Mesenchymal stem cell (in vitro differentiated cells and primary cell): ENCODE measurements around the gene PDXDC1.
"Not testable (repeated sequence)": the region's sequence is repeated elsewhere in the genome, so short reads cannot be mapped to it uniquely, and the experiment has no call there.

Experiments
- DNase-seq: peaks from one replicate; pipeline ENCODE4 v3.0.0-alpha.2; 2013
- H2AFZ ChIP-seq: one replicate; pipeline ENCODE4 v1.6.1; 2013; ENCODE audit warnings: low read depth, mild to moderate bottlenecking, control low read depth, inconsistent platforms, low read length, moderate library complexity
- H2AK5ac ChIP-seq: 2 replicates; pipeline ENCODE4 v1.6.1; 2013; ENCODE audit warnings: low read length, moderate library complexity, mild to moderate bottlenecking, inconsistent platforms; ENCODE audit not compliant: severe bottlenecking
- H2BK120ac ChIP-seq: one replicate; pipeline ENCODE4 v1.6.1; 2013; ENCODE audit warnings: low read depth, mild to moderate bottlenecking, inconsistent platforms, low read length, moderate library complexity
- H2BK12ac ChIP-seq, 2 experiments: one replicate each; pipeline ENCODE4 v1.6.1; 2013; ENCODE audit warnings: inconsistent platforms in 2 of 2, low read length in 2 of 2, mild to moderate bottlenecking in 2 of 2, moderate library complexity in 2 of 2, control low read depth in 1 of 2
- H2BK15ac ChIP-seq: one replicate; pipeline ENCODE4 v1.6.1; 2013; ENCODE audit warnings: mild to moderate bottlenecking, low read depth, inconsistent platforms; ENCODE audit not compliant: poor library complexity, severe bottlenecking
- H2BK5ac ChIP-seq: 2 replicates; pipeline ENCODE4 v1.6.1; 2013; ENCODE audit warnings: low read depth, mild to moderate bottlenecking, low read length, control low read depth, inconsistent platforms; ENCODE audit not compliant: poor library complexity, severe bottlenecking
- H3K14ac ChIP-seq, 2 experiments: one replicate each; pipeline ENCODE4 v1.6.1; 2013; ENCODE audit warnings: inconsistent platforms in 2 of 2, low read length in 2 of 2, control low read depth in 1 of 2, mild to moderate bottlenecking in 1 of 2, moderate library complexity in 1 of 2
- H3K18ac ChIP-seq, 2 experiments: one replicate each; pipeline ENCODE4 v1.6.1; 2013; ENCODE audit warnings: inconsistent platforms in 2 of 2, low read length in 2 of 2, control low read depth in 1 of 2, low read depth in 1 of 2, mild to moderate bottlenecking in 1 of 2
- H3K23ac ChIP-seq, 2 experiments: one replicate each; pipeline ENCODE4 v1.6.1; 2013; ENCODE audit warnings: inconsistent platforms in 2 of 2, low read length in 2 of 2, mild to moderate bottlenecking in 2 of 2, moderate library complexity in 2 of 2, control low read depth in 1 of 2
- H3K27ac ChIP-seq: 2 replicates; pipeline ENCODE4 v1.5.1; 2013; ENCODE audit warnings: mild to moderate bottlenecking, moderate library complexity, low read length, control low read depth, inconsistent platforms; ENCODE audit not compliant: poor library complexity, severe bottlenecking
- H3K27me3 ChIP-seq, 2 experiments: 2 replicates each; pipeline versions ENCODE4 v1.6.1 to v1.7.0; 2013; ENCODE audit warnings: low read length in 2 of 2, mild to moderate bottlenecking in 2 of 2, moderate library complexity in 2 of 2, control low read depth in 1 of 2, inconsistent platforms in 1 of 2; ENCODE audit not compliant: control insufficient read depth in 1 of 2, insufficient read depth in 1 of 2
- H3K36me3 ChIP-seq, 2 experiments: 2 replicates each; pipeline versions ENCODE4 v1.6.1 to v1.7.0; 2013; ENCODE audit warnings: low read length in 2 of 2, control low read depth in 1 of 2, inconsistent platforms in 1 of 2, low read depth in 1 of 2, mild to moderate bottlenecking in 1 of 2; ENCODE audit not compliant: insufficient read depth in 2 of 2, control insufficient read depth in 1 of 2
- H3K4ac ChIP-seq, 2 experiments: one replicate each; pipeline ENCODE4 v1.6.1; 2013; ENCODE audit warnings: inconsistent platforms in 2 of 2, low read length in 2 of 2, mild to moderate bottlenecking in 2 of 2, moderate library complexity in 2 of 2, control low read depth in 1 of 2, low read depth in 1 of 2
- H3K4me1 ChIP-seq: 2 replicates; pipeline ENCODE4 v1.6.1; 2013; ENCODE audit warnings: low read depth, low read length, control low read depth; ENCODE audit not compliant: control insufficient read depth, insufficient read depth
- H3K4me2 ChIP-seq: 2 replicates; pipeline ENCODE4 v1.6.1; 2013; ENCODE audit warnings: low read length, mild to moderate bottlenecking, inconsistent platforms; ENCODE audit not compliant: poor library complexity, severe bottlenecking
- H3K4me3 ChIP-seq, 2 experiments: 2 replicates each; pipeline versions ENCODE4 v1.5.1 to v1.7.0; 2013; ENCODE audit warnings: low read length in 2 of 2, mild to moderate bottlenecking in 2 of 2, control low read depth in 1 of 2, low read depth in 1 of 2; ENCODE audit not compliant: insufficient read depth in 1 of 2
- H3K79me1 ChIP-seq: replicated peaks from 2 replicates; pipeline ENCODE4 v1.6.1; 2013; ENCODE audit warnings: mild to moderate bottlenecking, control low read depth, low read length, inconsistent platforms; ENCODE audit not compliant: poor library complexity, severe bottlenecking
- H3K9ac ChIP-seq: 2 replicates; pipeline ENCODE4 v1.7.0; 2013; ENCODE audit warnings: mild to moderate bottlenecking, low read length, moderate library complexity
- H3K9me3 ChIP-seq: 2 replicates; pipeline ENCODE4 v1.7.0; 2013; ENCODE audit warnings: mild to moderate bottlenecking, low read length; ENCODE audit not compliant: control insufficient read depth
- H4K8ac ChIP-seq: one replicate; pipeline ENCODE4 v1.6.1; 2013; ENCODE audit warnings: inconsistent platforms, mild to moderate bottlenecking, low read length, moderate library complexity
- H4K91ac ChIP-seq: one replicate; pipeline ENCODE4 v1.6.1; 2013; ENCODE audit warnings: mild to moderate bottlenecking, low read length, inconsistent platforms
- WGBS: methylation state at CpG from one replicate; pipeline ENCODE4 v1.1.7; 2013; ENCODE audit warnings: mixed read lengths; 5-methylcytosine and 5-hydroxymethylcytosine counted together

Gene PDXDC1

GRCh38 chr16:15130256-15130932 lies 155.6 kb downstream of the PDXDC1 start:
- not testable (repeated sequence) for H2BK12ac ChIP-seq, H3K9ac ChIP-seq, H2AFZ ChIP-seq, H3K18ac ChIP-seq, H3K27me3 ChIP-seq, DNase-seq, H3K14ac ChIP-seq, H3K79me1 ChIP-seq, H2BK5ac ChIP-seq, H3K4me1 ChIP-seq, H3K4ac ChIP-seq, H2BK15ac ChIP-seq, H4K8ac ChIP-seq, H3K4me3 ChIP-seq, H3K9me3 ChIP-seq, H4K91ac ChIP-seq, H2AK5ac ChIP-seq, H3K27ac ChIP-seq, H3K4me2 ChIP-seq, H3K23ac ChIP-seq, H2BK120ac ChIP-seq
- peaks cover 0 to 37% of the 10 kb centered on the region in 2 experiments for H3K36me3 ChIP-seq
- WGBS: 95% methylated on average over 19 of the region's 37 CpGs

- not testable (repeated sequence) for H3K14ac ChIP-seq, H4K91ac ChIP-seq, H3K9me3 ChIP-seq, DNase-seq, H3K18ac ChIP-seq, H2BK5ac ChIP-seq, H4K8ac ChIP-seq, H3K9ac ChIP-seq, H3K27ac ChIP-seq, H2BK12ac ChIP-seq, H3K4me2 ChIP-seq, H3K27me3 ChIP-seq, H3K4me1 ChIP-seq, H3K79me1 ChIP-seq, H3K23ac ChIP-seq, H3K4me3 ChIP-seq, H2BK120ac ChIP-seq, H2AFZ ChIP-seq, H2BK15ac ChIP-seq, H2AK5ac ChIP-seq, H3K4ac ChIP-seq
- peaks cover 0 to 39% of the 10 kb centered on the region in 2 experiments for H3K36me3 ChIP-seq
- 96% methylated on average over 17 of the region's 51 CpGs for WGBS
Measured at GRCh38 chr16:15130943-15131700, 156.3 kb downstream of the PDXDC1 start.

GRCh38 chr16:15132719-15133428 lies 158.0 kb downstream of the PDXDC1 start:
- not testable (repeated sequence) for H3K27me3 ChIP-seq, H3K4me2 ChIP-seq, H2BK12ac ChIP-seq, H3K23ac ChIP-seq, H3K18ac ChIP-seq, H3K27ac ChIP-seq, H2BK120ac ChIP-seq, H3K9ac ChIP-seq, H2AFZ ChIP-seq, H2AK5ac ChIP-seq, H3K79me1 ChIP-seq, H3K9me3 ChIP-seq, H3K4me1 ChIP-seq, H4K8ac ChIP-seq, H4K91ac ChIP-seq, DNase-seq, H3K4ac ChIP-seq, H3K14ac ChIP-seq, H2BK5ac ChIP-seq, H3K4me3 ChIP-seq, H2BK15ac ChIP-seq
- H3K36me3 ChIP-seq: peaks cover 0 to 34% of the 10 kb centered on the region in 2 experiments
- 98% methylated on average over 11 of the region's 41 CpGs for WGBS

GRCh38 chr16:15133554-15133953 lies 158.7 kb downstream of the PDXDC1 start:
- 80% methylated on average over 1 of the region's 31 CpGs for WGBS
- H2AK5ac ChIP-seq, DNase-seq: not testable (repeated sequence)

More at GRCh38 chr16:15133554-15133953, 158.7 kb downstream of the PDXDC1 start:
- H4K91ac ChIP-seq, H2BK15ac ChIP-seq, H3K79me1 ChIP-seq, H2BK120ac ChIP-seq, H2AFZ ChIP-seq, H3K18ac ChIP-seq, H2BK5ac ChIP-seq, H3K14ac ChIP-seq, H3K9me3 ChIP-seq, H3K4ac ChIP-seq, H3K4me3 ChIP-seq, H2BK12ac ChIP-seq, H3K4me2 ChIP-seq, H3K9ac ChIP-seq, H3K23ac ChIP-seq, H3K27ac ChIP-seq, H3K27me3 ChIP-seq, H4K8ac ChIP-seq, H3K4me1 ChIP-seq: not testable (repeated sequence)
- peaks cover 0 to 29% of the 10 kb centered on the region in 2 experiments for H3K36me3 ChIP-seq
